Measurements from ENCODE around the gene NSMCE1.

- TF ChIP-seq CTCF (IDR thresholded peaks at IDR 0.05) (no peak), EZH2 (IDR thresholded peaks at IDR 0.05; ENCODE audit: borderline replicate concordance, insufficient read depth, low read depth, low read length, poor library complexity, severe bottlenecking) (no peak)
These were observed 46.9 kb downstream of the NSMCE1 start for GRCh38 chr16:27221576-27222248.

All from B cell (primary cell).